ENCODE data around the gene ANP32B. TPM values are rescaled to one million over a fixed set of nuclear protein-coding genes. Genes with fewer than 3 reads are reported as not detected.
"Not testable (repeated sequence)": the region's sequence is repeated elsewhere in the genome, so short reads cannot be mapped to it uniquely, and the experiment has no call there.

ANP32B gene
- total RNA-seq, 1 experiment from 2014 or later, result 14.8 TPM

GRCh38 chr9:97970165-97970564 lies 13.0 kb upstream of the ANP32B start:
- intact Hi-C loops (cut with micrococcal nuclease), result no loop called here
- Histone ChIP-seq H3K4me1 (ENCODE audit: insufficient read depth, low read length) (no peaks in the 10 kb centered on the region), H3K9me3 (ENCODE audit: low read length) (no peaks in the 10 kb centered on the region), H3K4me3 (ENCODE audit: low read length) (no peak overlapping the region), H3F3A (ENCODE audit: low read length, unreplicated experiment) (no peaks in the 10 kb centered on the region), H3K4me2 (ENCODE audit: low read length) (no peak overlapping the region), H3K27me3 (ENCODE audit: low read length) (no peaks in the 10 kb centered on the region), H3K9ac (ENCODE audit: low read length) (no peak overlapping the region), H3K36me3 (ENCODE audit: low read depth, low read length) (no peaks in the 10 kb centered on the region), H4K20me1 (ENCODE audit: low read length) (no peaks in the 10 kb centered on the region), H2AFZ (ENCODE audit: low read length) (no peak overlapping the region), H3K27ac (ENCODE audit: low read length) (no peak overlapping the region), H3K79me2 (ENCODE audit: low read length) (no peaks in the 10 kb centered on the region), H3K9me2 (replicated peaks; ENCODE audit: low read length) (no peaks in the 10 kb centered on the region)
- TF ChIP-seq EZH2phosphoT487 (IDR thresholded peaks at IDR 0.05; ENCODE audit: borderline replicate concordance, low read length) (no peak), CTCF (conservative IDR thresholded peaks at IDR 0.05; ENCODE audit: low read depth, low read length) (no peak), EZH2 (IDR thresholded peaks at IDR 0.05; ENCODE audit: low read length, unreplicated experiment) (no peak)
- no peak for ATAC-seq
- BruUV-seq (replicated peaks), result no TSS peak
- no peak for DNase-seq
- POLR2A ChIA-PET (ENCODE audit: unreplicated experiment), result no interaction called here
- CTCF ChIA-PET, result no interaction called here

DNA sequence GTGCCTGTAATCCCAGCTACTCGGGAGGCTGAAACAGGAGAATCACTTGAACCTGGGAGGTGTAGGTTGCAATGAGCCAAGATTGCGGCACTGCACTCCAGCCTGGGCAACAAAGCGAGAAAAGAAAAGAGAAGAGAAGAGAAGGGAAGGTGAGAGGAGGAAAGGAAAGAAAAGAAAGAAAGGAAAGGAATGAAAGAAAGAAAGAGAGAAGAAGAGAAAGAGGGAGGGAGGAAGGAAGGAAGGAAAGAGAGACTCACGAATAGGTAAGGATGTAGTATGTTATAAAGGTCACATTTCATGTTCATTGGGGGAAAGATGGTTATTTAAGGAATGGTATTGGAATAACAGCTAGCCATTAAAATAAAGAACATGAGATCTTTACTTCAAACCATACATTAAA lies 10.4 kb upstream of the ANP32B start:
- no peaks in the 10 kb centered on the region for H3F3A ChIP-seq (ENCODE audit: low read length, unreplicated experiment)
- H3K36me3 ChIP-seq (ENCODE audit: low read depth, low read length), result no peaks in the 10 kb centered on the region
- ChIA-PET CTCF (no interaction called here), POLR2A (ENCODE audit: unreplicated experiment) (no interaction called here)
- no peaks in the 10 kb centered on the region for H3K27me3 ChIP-seq (ENCODE audit: low read length)
- intact Hi-C loops (cut with micrococcal nuclease), result no loop called here
- no peaks in the 10 kb centered on the region for H3K9me3 ChIP-seq (ENCODE audit: low read length)
- no peaks in the 10 kb centered on the region for H3K79me2 ChIP-seq (ENCODE audit: low read length)
- no peak for ATAC-seq
- H3K4me2 ChIP-seq (ENCODE audit: low read length), result no peak overlapping the region
- no TSS peak for BruUV-seq (replicated peaks)
- no peak overlapping the region for H2AFZ ChIP-seq (ENCODE audit: low read length)
- no peak overlapping the region for H3K4me3 ChIP-seq (ENCODE audit: low read length)
- H4K20me1 ChIP-seq (ENCODE audit: low read length), result no peaks in the 10 kb centered on the region
- H3K9me2 ChIP-seq (replicated peaks; ENCODE audit: low read length), result no peaks in the 10 kb centered on the region
- no peak overlapping the region for H3K27ac ChIP-seq (ENCODE audit: low read length)
- DNase-seq, result no peak
- no peak overlapping the region for H3K9ac ChIP-seq (ENCODE audit: low read length)
- no peaks in the 10 kb centered on the region for H3K4me1 ChIP-seq (ENCODE audit: insufficient read depth, low read length)
- TF ChIP-seq EZH2phosphoT487 (IDR thresholded peaks at IDR 0.05; ENCODE audit: borderline replicate concordance, low read length), result no peak
- TF ChIP-seq CTCF (conservative IDR thresholded peaks at IDR 0.05; ENCODE audit: low read depth, low read length), result no peak
- TF ChIP-seq EZH2 (IDR thresholded peaks at IDR 0.05; ENCODE audit: low read length, unreplicated experiment), result no peak

- ChIA-PET CTCF (no interaction called here), POLR2A (ENCODE audit: unreplicated experiment) (no interaction called here)
- no peak overlapping the region for H3K27ac ChIP-seq (ENCODE audit: low read length)
- DNase-seq (no peak), ATAC-seq (no peak)
- intact Hi-C loops (cut with micrococcal nuclease), result no loop called here
- H3F3A ChIP-seq (ENCODE audit: low read length, unreplicated experiment), result no peaks in the 10 kb centered on the region
- no peaks in the 10 kb centered on the region for H3K36me3 ChIP-seq (ENCODE audit: low read depth, low read length)
- H2AFZ ChIP-seq (ENCODE audit: low read length), result no peak overlapping the region
- H3K27me3 ChIP-seq (ENCODE audit: low read length), result no peaks in the 10 kb centered on the region
- H3K9me3 ChIP-seq (ENCODE audit: low read length), result no peaks in the 10 kb centered on the region
- no peaks in the 10 kb centered on the region for H4K20me1 ChIP-seq (ENCODE audit: low read length)
- H3K9ac ChIP-seq (ENCODE audit: low read length), result no peak overlapping the region
- no TSS peak for BruUV-seq (replicated peaks)
- H3K9me2 ChIP-seq (replicated peaks; ENCODE audit: low read length), result no peaks in the 10 kb centered on the region
- H3K4me3 ChIP-seq (ENCODE audit: low read length), result no peak overlapping the region
- no peaks in the 10 kb centered on the region for H3K4me1 ChIP-seq (ENCODE audit: insufficient read depth, low read length)
- H3K4me2 ChIP-seq (ENCODE audit: low read length), result no peak overlapping the region
- TF ChIP-seq EZH2 (IDR thresholded peaks at IDR 0.05; ENCODE audit: low read length, unreplicated experiment) (no peak), EZH2phosphoT487 (IDR thresholded peaks at IDR 0.05; ENCODE audit: borderline replicate concordance, low read length) (no peak), CTCF (conservative IDR thresholded peaks at IDR 0.05; ENCODE audit: low read depth, low read length) (no peak)
- no peaks in the 10 kb centered on the region for H3K79me2 ChIP-seq (ENCODE audit: low read length)
Observed at GRCh38 chr9:97975376-97975775, 7.8 kb upstream of the ANP32B start.

- H4K20me1 ChIP-seq (ENCODE audit: low read length); H2AFZ ChIP-seq (ENCODE audit: low read length); ATAC-seq; H3K27me3 ChIP-seq (ENCODE audit: low read length); H3K9ac ChIP-seq (ENCODE audit: low read length); H3F3A ChIP-seq (ENCODE audit: low read length, unreplicated experiment); H3K9me3 ChIP-seq (ENCODE audit: low read length); H3K4me3 ChIP-seq (ENCODE audit: low read length); DNase-seq; BruUV-seq (replicated peaks); H3K9me2 ChIP-seq (replicated peaks; ENCODE audit: low read length); H3K4me2 ChIP-seq (ENCODE audit: low read length); H3K27ac ChIP-seq (ENCODE audit: low read length); intact Hi-C loops (cut with micrococcal nuclease); POLR2A ChIA-PET (ENCODE audit: unreplicated experiment); H3K79me2 ChIP-seq (ENCODE audit: low read length); H3K4me1 ChIP-seq (ENCODE audit: insufficient read depth, low read length); CTCF ChIA-PET; H3K36me3 ChIP-seq (ENCODE audit: low read depth, low read length): not testable (repeated sequence)
Observed at GRCh38 chr9:97976633-97977032, 6.5 kb upstream of the ANP32B start.
